CD14-positive monocyte (primary cell): ENCODE data around the gene DBN1. TPM values are rescaled to one million over a fixed set of nuclear protein-coding genes. Genes with fewer than 3 reads are reported as not detected.

ENCODE experiments used
- DNase-seq, 3 donors: peaks; one replicate each; pipeline ENCODE4 v3.0.0-alpha.2; 2011 to 2022
- H2AFZ ChIP-seq: 2 replicates; pipeline ENCODE4 v1.6.0; 2012; ENCODE audit warnings: mild to moderate bottlenecking, low read depth, low read length, inconsistent platforms; ENCODE audit not compliant: insufficient read depth, poor library complexity, severe bottlenecking
- H3K27ac ChIP-seq, 2 donors: 1 replicate in 1 of 2; 2 replicates in 1 of 2; pipeline ENCODE4 v1.5.1; 2012 to 2013; ENCODE audit warnings: low read length in 2 of 2, control low read depth in 1 of 2, inconsistent platforms in 1 of 2, low read depth in 1 of 2, mild to moderate bottlenecking in 1 of 2
- H3K27me3 ChIP-seq, 2 donors: one replicate each; pipeline versions ENCODE4 v1.6.0 to v1.6.1; 2011 to 2013; ENCODE audit warnings: low read length in 2 of 2; ENCODE audit not compliant: control insufficient read depth in 2 of 2, insufficient read depth in 2 of 2
- H3K36me3 ChIP-seq, 2 donors: replicated peaks in 1 of 2; 1 replicate in 1 of 2; 2 replicates in 1 of 2; pipeline versions ENCODE4 v1.5.1 to v1.6.1; 2012 to 2013; ENCODE audit warnings: low read length in 2 of 2, control low read depth in 1 of 2, inconsistent platforms in 1 of 2, mild to moderate bottlenecking in 1 of 2; ENCODE audit not compliant: insufficient read depth in 2 of 2, control insufficient read depth in 1 of 2
- H3K4me1 ChIP-seq, 2 donors: 1 replicate in 1 of 2; 2 replicates in 1 of 2; pipeline versions ENCODE4 v1.5.1 to v1.6.1; 2012 to 2013; ENCODE audit warnings: low read length in 2 of 2, control low read depth in 1 of 2, inconsistent platforms in 1 of 2, mild to moderate bottlenecking in 1 of 2, moderate library complexity in 1 of 2; ENCODE audit not compliant: insufficient read depth in 2 of 2, control insufficient read depth in 1 of 2
- H3K4me2 ChIP-seq: replicated peaks from 2 replicates; pipeline ENCODE3; 2012; ENCODE audit warnings: low read length, moderate library complexity, mild to moderate bottlenecking; ENCODE audit not compliant: poor library complexity, severe bottlenecking; ENCODE audit errors: extremely low read depth
- H3K4me3 ChIP-seq, 3 experiments: fragments of 200-600 bp in 1 of 3; sonication (generic) in 1 of 3; replicated peaks in 1 of 3; 1 replicate in 2 of 3; 2 replicates in 1 of 3; pipeline ENCODE4 v1.5.1; 2011 to 2013; ENCODE audit warnings: low read length in 3 of 3, mild to moderate bottlenecking in 3 of 3, control low read depth in 2 of 3, low read depth in 2 of 3, inconsistent platforms in 1 of 3, moderate library complexity in 1 of 3
- H3K79me2 ChIP-seq: 2 replicates; pipeline ENCODE4 v1.6.0; 2012; ENCODE audit warnings: mild to moderate bottlenecking, control low read depth, inconsistent platforms, low read length, moderate library complexity; ENCODE audit not compliant: insufficient read depth
- H3K9ac ChIP-seq: 2 replicates; pipeline ENCODE4 v1.6.0; 2017; ENCODE audit warnings: low read length, mild to moderate bottlenecking; ENCODE audit not compliant: insufficient read depth, poor library complexity, severe bottlenecking
- H3K9me3 ChIP-seq, 2 donors: replicated peaks in 1 of 2; 1 replicate in 1 of 2; 2 replicates in 1 of 2; pipeline versions ENCODE4 v1.5.1 to v1.6.1; 2012 to 2013; ENCODE audit warnings: low read length in 2 of 2, control low read depth in 1 of 2; ENCODE audit not compliant: control insufficient read depth in 1 of 2, insufficient read depth in 1 of 2
- H4K20me1 ChIP-seq: 2 replicates; pipeline ENCODE4 v1.6.0; 2012; ENCODE audit warnings: mild to moderate bottlenecking, low read length, control low read depth, moderate library complexity; ENCODE audit not compliant: insufficient read depth
- H3K27ac Mint-ChIP-seq, 7 donors: one replicate each; pipeline ENCODE4 v1.8.0; 2020; ENCODE audit warnings: mild to moderate bottlenecking in 7 of 7, mixed read lengths in 7 of 7, moderate library complexity in 6 of 7, inconsistent platforms in 2 of 7
- H3K27me3 Mint-ChIP-seq, 3 donors: one replicate each; pipeline ENCODE4 v1.8.0; 2021 to 2022; ENCODE audit warnings: low read depth in 3 of 3, mild to moderate bottlenecking in 3 of 3, mixed read lengths in 3 of 3, moderate library complexity in 3 of 3, inconsistent platforms in 1 of 3
- H3K36me3 Mint-ChIP-seq, 2 donors: one replicate each; pipeline ENCODE4 v1.8.0; 2020; ENCODE audit warnings: mixed read lengths in 2 of 2, inconsistent platforms in 1 of 2, mild to moderate bottlenecking in 1 of 2
- H3K4me1 Mint-ChIP-seq: one replicate; pipeline ENCODE4 v1.8.0; 2020; ENCODE audit warnings: mild to moderate bottlenecking, mixed read lengths
- H3K4me3 Mint-ChIP-seq, 2 donors: one replicate each; pipeline ENCODE4 v1.8.0; 2020; ENCODE audit warnings: mild to moderate bottlenecking in 2 of 2, mixed read lengths in 2 of 2, moderate library complexity in 1 of 2
- H3K9me3 Mint-ChIP-seq, 7 donors: one replicate each; pipeline ENCODE4 v1.8.0; 2020 to 2022; ENCODE audit warnings: mixed read lengths in 7 of 7, mild to moderate bottlenecking in 6 of 7, moderate library complexity in 6 of 7, inconsistent platforms in 2 of 7
- WGBS: methylation state at CpG from one replicate; pipeline ENCODE4 v1.1.5; 2013; ENCODE audit warnings: missing lambda C conversion rate; ENCODE audit not compliant: insufficient coverage; 5-methylcytosine and 5-hydroxymethylcytosine counted together
- intact Hi-C, 2 donors: fragments of 100-400 bp; cut with micrococcal nuclease; formaldehyde crosslinking; loops; one replicate each; pipeline versions ENCODE4 v1.15.0 to v1.15.1; 2023
- polyA plus RNA-seq, 3 donors: library from polyadenylated mRNA; depleted of rRNA in 1 of 3; unstranded in 2 of 3; stranded (reverse) in 1 of 3; fragments of 300-500 nt in 2 of 3; fragments of >200 nt in 1 of 3; fragmentation: Illumina TruSeq in 2 of 3; gene quantifications; 1 replicate in 2 of 3; 2 replicates in 1 of 3; pipeline ENCODE4 v1.2.3, GENCODE V29; 2012 to 2021
- TF ChIP-seq, protein P1 (sequence below): fragments of 200-600 bp; IDR thresholded peaks from one replicate; pipeline ENCODE4 v1.8.0; 2022; ENCODE audit warnings: antibody characterized with exemption, mild to moderate bottlenecking

DBN1 gene
- polyA plus RNA-seq, 3 donors: 0.71 to 1.6 (median 0.73) TPM

DNA sequence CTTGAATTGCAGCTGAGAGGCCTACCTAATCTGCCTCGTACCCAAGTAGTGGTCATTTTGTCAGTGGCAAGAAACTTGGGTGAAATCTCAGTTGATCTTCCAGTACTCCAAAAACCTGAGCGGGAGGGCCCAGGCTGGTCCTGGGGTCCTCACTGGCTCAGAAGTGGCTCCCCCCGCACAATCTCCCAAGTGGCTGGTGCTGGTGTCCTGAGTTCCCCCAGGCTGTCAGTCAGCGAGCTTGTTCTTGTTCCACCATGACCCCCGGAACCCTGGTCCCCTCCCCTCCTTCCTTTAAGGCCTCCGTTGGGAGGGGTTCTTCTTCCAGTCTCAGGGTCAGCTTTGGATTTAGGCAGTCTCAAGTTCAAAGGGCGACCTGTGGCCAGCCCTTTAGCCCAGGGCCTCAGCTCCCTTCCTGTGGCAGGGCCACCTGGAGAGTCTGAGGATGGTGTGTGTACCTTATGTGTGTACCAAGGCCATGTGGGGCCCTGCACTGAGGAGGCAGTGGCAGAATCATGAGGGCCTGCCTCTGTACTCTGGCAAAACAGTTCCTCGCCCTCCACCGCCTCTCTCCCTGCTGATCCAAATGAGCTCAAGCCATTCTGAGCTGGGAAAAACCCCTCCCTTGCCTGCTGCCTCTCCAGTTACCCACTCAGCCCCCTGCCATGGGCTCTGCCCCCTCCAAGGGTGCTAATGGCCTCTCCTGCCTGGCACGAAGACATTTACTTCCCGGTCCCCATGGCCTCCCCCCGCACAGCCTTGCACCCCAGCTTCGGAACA lies 4.5 kb upstream of the DBN1 start:
- Histone ChIP-seq H3K27ac (no peak overlapping the region), H3K4me3 (no peak overlapping the region), H2AFZ (no peak overlapping the region), H3K9me3 (no peaks in the 10 kb centered on the region), H3K36me3 (peaks cover 3 to 7% of the 10 kb centered on the region in 2 donors), H4K20me1 (peaks cover 18% of the 10 kb centered on the region), H3K79me2 (no peaks in the 10 kb centered on the region), H3K9ac (no peak overlapping the region), H3K4me2 (no peak overlapping the region), H3K4me1 (peaks cover 48 to 57% of the 10 kb centered on the region in 2 donors), H3K27me3 (peaks cover 6 to 23% of the 10 kb centered on the region in 2 donors)
- peaks cover 29 to 47% (median 36%) of the 10 kb centered on the region in 3 donors for H3K27me3 Mint-ChIP-seq
- intact Hi-C loops: no loop called here
- peaks cover 0 to 12% (median 4%) of the 10 kb centered on the region in 7 donors for H3K9me3 Mint-ChIP-seq
- H3K4me3 Mint-ChIP-seq: peak overlapping the region in 1 of 2 donors; percentile 79
- DNase-seq: no peak
- peaks cover 20 to 25% of the 10 kb centered on the region in 2 donors for H3K36me3 Mint-ChIP-seq
- H3K4me1 Mint-ChIP-seq: peaks cover 60% of the 10 kb centered on the region
- TF ChIP-seq, protein P1, sequence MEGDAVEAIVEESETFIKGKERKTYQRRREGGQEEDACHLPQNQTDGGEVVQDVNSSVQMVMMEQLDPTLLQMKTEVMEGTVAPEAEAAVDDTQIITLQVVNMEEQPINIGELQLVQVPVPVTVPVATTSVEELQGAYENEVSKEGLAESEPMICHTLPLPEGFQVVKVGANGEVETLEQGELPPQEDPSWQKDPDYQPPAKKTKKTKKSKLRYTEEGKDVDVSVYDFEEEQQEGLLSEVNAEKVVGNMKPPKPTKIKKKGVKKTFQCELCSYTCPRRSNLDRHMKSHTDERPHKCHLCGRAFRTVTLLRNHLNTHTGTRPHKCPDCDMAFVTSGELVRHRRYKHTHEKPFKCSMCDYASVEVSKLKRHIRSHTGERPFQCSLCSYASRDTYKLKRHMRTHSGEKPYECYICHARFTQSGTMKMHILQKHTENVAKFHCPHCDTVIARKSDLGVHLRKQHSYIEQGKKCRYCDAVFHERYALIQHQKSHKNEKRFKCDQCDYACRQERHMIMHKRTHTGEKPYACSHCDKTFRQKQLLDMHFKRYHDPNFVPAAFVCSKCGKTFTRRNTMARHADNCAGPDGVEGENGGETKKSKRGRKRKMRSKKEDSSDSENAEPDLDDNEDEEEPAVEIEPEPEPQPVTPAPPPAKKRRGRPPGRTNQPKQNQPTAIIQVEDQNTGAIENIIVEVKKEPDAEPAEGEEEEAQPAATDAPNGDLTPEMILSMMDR: no peak
- H3K27ac Mint-ChIP-seq: peak overlapping the region in 3 of 7 donors; percentile 7 to 92 (median 70)
- WGBS: 87% methylated on average over 8 of the region's 13 CpGs

- Mint-ChIP-seq H3K9me3 (peaks cover 0 to 17% (median 4%) of the 10 kb centered on the region in 7 donors), H3K27me3 (peaks cover 38 to 50% (median 46%) of the 10 kb centered on the region in 3 donors), H3K4me1 (peaks cover 68% of the 10 kb centered on the region), H3K27ac (no peak overlapping the region), H3K4me3 (peak overlapping the region in 1 of 2 donors; percentile 49), H3K36me3 (peaks cover 9 to 15% of the 10 kb centered on the region in 2 donors)
- H3K27me3 ChIP-seq: peaks cover 16 to 33% of the 10 kb centered on the region in 2 donors
- TF ChIP-seq, protein P1: no peak
- no peak for DNase-seq
- no peak overlapping the region for H3K4me3 ChIP-seq
- WGBS: 82% methylated on average over 15 of the region's 18 CpGs
- no peak overlapping the region for H3K4me2 ChIP-seq
- peaks cover 53 to 69% of the 10 kb centered on the region in 2 donors for H3K4me1 ChIP-seq
- H3K79me2 ChIP-seq: no peaks in the 10 kb centered on the region
- peaks cover 0 to 10% of the 10 kb centered on the region in 2 donors for H3K9me3 ChIP-seq
- peaks cover 29% of the 10 kb centered on the region for H4K20me1 ChIP-seq
- H2AFZ ChIP-seq: no peak overlapping the region
- no peak overlapping the region for H3K9ac ChIP-seq
- H3K27ac ChIP-seq: no peak overlapping the region
- H3K36me3 ChIP-seq: peaks cover 1 to 3% of the 10 kb centered on the region in 2 donors
- intact Hi-C loops: no loop called here
These were observed 3.2 kb upstream of the DBN1 start for GRCh38 chr5:177476531-177477233.
